DOHH2 (cell line): ENCODE results near the gene CEBPE.

Experiments used
- H3F3A ChIP-seq: fragments of 200-600 bp; sonication (generic), shearing (Covaris generic); 2 replicates; pipeline ENCODE4 v1.6.0; 2016; ENCODE audit warnings: antibody characterized with exemption, mild to moderate bottlenecking; ENCODE audit not compliant: control insufficient read depth, insufficient read depth
- H3K27ac ChIP-seq: fragments of 200-600 bp; sonication (generic); 2 replicates; pipeline ENCODE4 v1.5.1; 2014; ENCODE audit warnings: low read depth, mild to moderate bottlenecking, low read length, moderate library complexity
- H3K27me3 ChIP-seq: fragments of 200-600 bp; sonication (generic); 2 replicates; pipeline ENCODE4 v1.6.1; 2014; ENCODE audit warnings: mild to moderate bottlenecking, low read length, mixed read lengths; ENCODE audit not compliant: control insufficient read depth
- H3K36me3 ChIP-seq: fragments of 200-600 bp; sonication (generic); 2 replicates; pipeline ENCODE4 v1.6.1; 2014; ENCODE audit warnings: mild to moderate bottlenecking, low read length, moderate library complexity, mixed read lengths; ENCODE audit not compliant: control insufficient read depth
- H3K4me1 ChIP-seq: fragments of 200-600 bp; sonication (generic); 2 replicates; pipeline ENCODE4 v1.6.1; 2014; ENCODE audit warnings: mild to moderate bottlenecking, low read length, mixed read lengths; ENCODE audit not compliant: control insufficient read depth
- H3K4me2 ChIP-seq: fragments of 200-600 bp; sonication (generic); 2 replicates; pipeline ENCODE4 v1.6.0; 2014; ENCODE audit warnings: mild to moderate bottlenecking, low read length, moderate library complexity
- H3K4me3 ChIP-seq: fragments of 200-600 bp; sonication (generic); 2 replicates; pipeline ENCODE4 v1.5.1; 2014; ENCODE audit warnings: mild to moderate bottlenecking, low read length, mixed read lengths
- H3K79me2 ChIP-seq: fragments of 200-600 bp; sonication (generic); 2 replicates; pipeline ENCODE4 v1.6.1; 2014; ENCODE audit warnings: mild to moderate bottlenecking, low read length, mixed read lengths; ENCODE audit not compliant: control insufficient read depth
- H3K9me2 ChIP-seq: fragments of 200-600 bp; sonication (generic); replicated peaks from 2 replicates; pipeline ENCODE4 v1.6.1; 2014; ENCODE audit warnings: mild to moderate bottlenecking, low read length, mixed read lengths; ENCODE audit not compliant: control insufficient read depth
- H3K9me3 ChIP-seq: fragments of 200-600 bp; sonication (generic); 2 replicates; pipeline ENCODE4 v1.6.1; 2014; ENCODE audit warnings: antibody characterized with exemption, low read length, mixed read lengths; ENCODE audit not compliant: control insufficient read depth, insufficient read depth
- H4K20me1 ChIP-seq: fragments of 200-600 bp; sonication (generic); 2 replicates; pipeline ENCODE4 v1.6.0; 2014; ENCODE audit warnings: low read depth, mild to moderate bottlenecking, antibody characterized with exemption, low read length, moderate library complexity; ENCODE audit not compliant: control insufficient read depth, insufficient read depth
- EZH2phosphoT487 ChIP-seq: fragments of 200-600 bp; sonication (generic); IDR thresholded peaks from 2 replicates; pipeline ENCODE4 v1.6.1; 2017; ENCODE audit warnings: borderline replicate concordance, mild to moderate bottlenecking, antibody characterized with exemption, low read length, moderate library complexity, mixed read lengths
- TF ChIP-seq, protein P1 (sequence below): fragments of 200-600 bp; sonication (generic); IDR thresholded peaks from one replicate; pipeline ENCODE4 v1.5.1; 2014; ENCODE audit warnings: antibody characterized with exemption, mild to moderate bottlenecking, low read depth, low read length; ENCODE audit not compliant: poor library complexity, severe bottlenecking

CEBPE gene

DNA sequence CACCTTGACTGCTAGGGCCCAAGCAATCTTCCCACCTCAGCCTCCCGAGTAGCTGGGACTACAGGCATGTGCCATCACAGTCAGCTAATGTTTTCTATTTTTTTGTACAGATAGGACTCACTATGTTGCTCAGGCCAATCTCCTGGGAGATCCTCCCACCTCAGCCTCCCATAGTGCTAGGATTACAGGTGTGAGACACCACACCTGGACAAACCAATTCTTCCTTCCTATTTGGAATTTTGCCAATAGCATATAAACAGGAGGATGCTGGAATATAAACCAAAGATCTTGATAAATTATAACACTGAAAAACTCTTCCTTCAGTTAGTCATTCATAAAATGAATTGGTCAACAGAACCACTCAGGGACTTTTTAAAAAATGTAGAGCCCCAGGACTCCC, 32.5 kb downstream of the CEBPE start:
- Histone ChIP-seq H3K79me2 (peaks cover 15% of the 10 kb centered on the region), H3K27ac (no peak overlapping the region), H3K4me1 (no peaks in the 10 kb centered on the region), H3F3A (no peaks in the 10 kb centered on the region), H3K4me3 (no peak overlapping the region), H3K9me3 (no peaks in the 10 kb centered on the region), H3K9me2 (no peaks in the 10 kb centered on the region), H3K4me2 (no peak overlapping the region), H3K36me3 (peaks cover 95% of the 10 kb centered on the region), H3K27me3 (no peaks in the 10 kb centered on the region), H4K20me1 (no peaks in the 10 kb centered on the region)
- TF ChIP-seq EZH2phosphoT487, result no peak
- TF ChIP-seq, protein P1, sequence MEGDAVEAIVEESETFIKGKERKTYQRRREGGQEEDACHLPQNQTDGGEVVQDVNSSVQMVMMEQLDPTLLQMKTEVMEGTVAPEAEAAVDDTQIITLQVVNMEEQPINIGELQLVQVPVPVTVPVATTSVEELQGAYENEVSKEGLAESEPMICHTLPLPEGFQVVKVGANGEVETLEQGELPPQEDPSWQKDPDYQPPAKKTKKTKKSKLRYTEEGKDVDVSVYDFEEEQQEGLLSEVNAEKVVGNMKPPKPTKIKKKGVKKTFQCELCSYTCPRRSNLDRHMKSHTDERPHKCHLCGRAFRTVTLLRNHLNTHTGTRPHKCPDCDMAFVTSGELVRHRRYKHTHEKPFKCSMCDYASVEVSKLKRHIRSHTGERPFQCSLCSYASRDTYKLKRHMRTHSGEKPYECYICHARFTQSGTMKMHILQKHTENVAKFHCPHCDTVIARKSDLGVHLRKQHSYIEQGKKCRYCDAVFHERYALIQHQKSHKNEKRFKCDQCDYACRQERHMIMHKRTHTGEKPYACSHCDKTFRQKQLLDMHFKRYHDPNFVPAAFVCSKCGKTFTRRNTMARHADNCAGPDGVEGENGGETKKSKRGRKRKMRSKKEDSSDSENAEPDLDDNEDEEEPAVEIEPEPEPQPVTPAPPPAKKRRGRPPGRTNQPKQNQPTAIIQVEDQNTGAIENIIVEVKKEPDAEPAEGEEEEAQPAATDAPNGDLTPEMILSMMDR, result no peak

DNA sequence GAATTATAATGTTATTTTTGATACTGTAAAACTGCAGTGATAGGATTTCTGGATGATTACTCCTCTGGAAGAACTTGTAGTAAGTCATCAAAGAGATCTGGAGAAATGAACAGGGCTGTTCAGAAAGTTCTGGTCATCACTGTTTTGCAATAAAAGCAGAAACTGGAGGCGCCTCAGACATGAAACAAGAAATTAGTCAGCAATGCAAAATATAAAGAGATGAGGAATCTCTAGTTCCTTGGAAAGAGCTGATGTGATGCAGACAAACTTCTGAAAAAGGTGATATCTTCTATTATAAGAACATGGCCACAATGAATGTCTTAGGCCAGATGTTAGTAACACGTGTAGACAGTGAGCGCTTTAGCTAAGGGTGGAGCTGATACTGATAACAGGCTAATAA, 33.6 kb downstream of the CEBPE start:
- no peaks in the 10 kb centered on the region for H4K20me1 ChIP-seq
- no peak for TF ChIP-seq EZH2phosphoT487
- TF ChIP-seq, protein P1, result no peak
- no peak overlapping the region for H3K4me2 ChIP-seq
- no peak overlapping the region for H3K27ac ChIP-seq
- peaks cover 96% of the 10 kb centered on the region for H3K36me3 ChIP-seq
- H3K79me2 ChIP-seq, result peaks cover 9% of the 10 kb centered on the region; the same call in 1 of the 2 replicates
- 0 out of 2 replicates have a peak, but pooled peaks cover 3% of the 10 kb centered on the region for H3F3A ChIP-seq
- H3K27me3 ChIP-seq, result no peaks in the 10 kb centered on the region
- no peaks in the 10 kb centered on the region for H3K9me2 ChIP-seq
- no peaks in the 10 kb centered on the region for H3K4me1 ChIP-seq
- no peaks in the 10 kb centered on the region for H3K9me3 ChIP-seq
- H3K4me3 ChIP-seq, result no peak overlapping the region

DNA sequence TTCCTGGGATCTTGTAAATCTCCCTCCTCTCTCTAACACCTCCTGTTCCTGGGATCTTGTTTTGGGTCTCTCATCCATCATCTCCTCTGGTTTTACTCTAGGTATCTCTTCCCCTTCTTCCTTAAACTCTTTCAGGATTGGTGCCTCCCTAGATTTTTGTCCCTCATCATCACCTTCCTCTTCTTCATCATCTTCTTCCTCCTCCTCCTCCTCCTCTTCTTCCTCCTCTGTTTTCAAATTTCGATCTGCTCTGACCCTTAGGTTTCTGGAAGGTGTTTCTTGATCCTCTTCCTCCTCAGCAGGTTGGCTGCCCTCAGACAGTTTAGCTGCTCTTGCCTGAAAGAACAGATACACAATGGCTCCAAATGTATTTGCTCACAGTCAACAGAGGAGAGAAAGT, 38.6 kb downstream of the CEBPE start:
- Histone ChIP-seq H3F3A (peaks cover 20% of the 10 kb centered on the region), H3K4me1 (no peaks in the 10 kb centered on the region), H3K79me2 (0 out of 2 replicates have a peak, but pooled peaks cover 3% of the 10 kb centered on the region), H3K27ac (no peak overlapping the region), H3K36me3 (peaks cover 97% of the 10 kb centered on the region), H3K4me3 (no peak overlapping the region), H3K27me3 (no peaks in the 10 kb centered on the region), H3K9me3 (no peaks in the 10 kb centered on the region), H4K20me1 (no peaks in the 10 kb centered on the region), H3K4me2 (no peak overlapping the region), H3K9me2 (no peaks in the 10 kb centered on the region)
- TF ChIP-seq, protein P1, result no peak
- no peak for TF ChIP-seq EZH2phosphoT487

DNA sequence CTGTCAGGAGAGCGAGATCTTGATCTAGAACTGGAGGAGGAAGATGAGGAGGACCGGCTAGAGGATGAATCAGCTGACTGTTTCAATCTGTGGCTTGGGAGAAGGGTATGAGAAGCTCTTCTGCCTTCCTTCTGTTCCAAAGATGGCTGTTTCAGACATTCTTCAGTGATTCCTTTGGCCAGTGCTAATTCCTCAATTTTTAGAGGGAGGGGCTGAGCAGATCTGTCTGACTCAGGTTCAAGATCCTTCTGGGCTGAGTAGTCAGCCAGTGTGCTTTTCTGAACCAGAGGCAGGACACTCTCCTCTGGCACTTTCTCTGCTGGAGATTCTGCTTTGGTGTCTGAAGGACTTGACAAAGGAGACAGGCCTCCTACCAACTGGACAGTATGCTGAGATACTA, 39.3 kb downstream of the CEBPE start:
- peaks cover 20% of the 10 kb centered on the region for H3F3A ChIP-seq
- H3K9me2 ChIP-seq, result no peaks in the 10 kb centered on the region
- H3K9me3 ChIP-seq, result no peaks in the 10 kb centered on the region
- H3K27me3 ChIP-seq, result no peaks in the 10 kb centered on the region
- H3K4me3 ChIP-seq, result no peak overlapping the region
- no peaks in the 10 kb centered on the region for H3K4me1 ChIP-seq
- H3K4me2 ChIP-seq, result no peak overlapping the region
- TF ChIP-seq, protein P1, result no peak
- no peak for TF ChIP-seq EZH2phosphoT487
- no peak overlapping the region for H3K27ac ChIP-seq
- H3K36me3 ChIP-seq, result peaks cover 97% of the 10 kb centered on the region
- H3K79me2 ChIP-seq, result 0 out of 2 replicates have a peak, but pooled peaks cover 3% of the 10 kb centered on the region
- H4K20me1 ChIP-seq, result no peaks in the 10 kb centered on the region
